Sigmoid colon (tissue), 4 donors: ENCODE results near the gene DLG1.

ENCODE experiments used
- POLR2A ChIP-seq, 2 donors: fragments of 450-650 bp; IDR thresholded peaks; one replicate each; pipeline ENCODE4 v1.6.1; 2016; ENCODE audit warnings: antibody characterized with exemption in 2 of 2, mild to moderate bottlenecking in 2 of 2, moderate library complexity in 2 of 2
- POLR2AphosphoS5 ChIP-seq, 4 donors: sonication (generic); formaldehyde crosslinking; IDR thresholded peaks; one replicate each; pipeline ENCODE4 v1.6.1; 2017; ENCODE audit warnings: antibody characterized with exemption in 4 of 4
- TF ChIP-seq, protein P1 (sequence below), 4 experiments: fragments of 450-650 bp in 3 of 4; fragments of 200-600 bp in 1 of 4; IDR thresholded peaks; one replicate each; pipeline ENCODE4 v1.5.1; 2016 to 2019; ENCODE audit warnings: antibody characterized with exemption in 4 of 4, mild to moderate bottlenecking in 3 of 4, moderate library complexity in 2 of 4

DNA sequence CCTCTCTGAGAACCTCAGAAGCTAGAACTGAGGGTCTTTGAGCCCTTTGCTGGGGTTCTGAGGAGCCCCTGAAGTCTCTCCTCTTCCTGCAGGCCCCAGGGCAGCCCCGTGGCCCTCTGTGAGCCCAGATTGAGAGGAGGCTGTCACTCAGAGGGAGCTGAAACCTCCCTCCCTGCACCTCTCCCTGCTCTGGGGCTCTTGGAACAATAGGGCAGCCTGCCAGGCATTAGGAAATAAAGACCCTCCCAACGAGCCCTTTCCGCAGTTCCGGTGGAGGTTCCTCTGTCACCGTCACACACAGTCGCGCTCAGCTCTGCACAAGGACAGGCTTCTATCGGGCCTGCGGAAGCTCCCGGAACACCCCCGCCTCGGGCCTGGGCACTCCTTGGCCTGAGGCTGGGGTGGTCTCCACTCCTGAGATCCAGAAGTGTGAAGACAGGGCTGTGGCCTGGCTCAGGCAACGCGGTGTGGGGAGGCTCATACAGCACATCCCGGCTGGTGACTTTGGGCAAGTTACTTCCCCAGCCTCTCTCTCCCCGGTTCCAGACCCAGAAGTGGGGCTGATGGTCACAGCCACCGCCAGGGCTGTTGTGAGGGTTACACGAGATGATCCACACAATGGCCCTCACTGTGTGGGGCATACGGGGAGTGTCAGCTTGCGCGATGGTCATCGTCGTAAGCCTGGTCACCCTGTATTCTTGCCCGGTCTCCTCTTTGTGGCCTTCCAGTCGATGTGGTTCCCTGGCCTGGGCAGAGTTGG is 286.5 kb downstream of the DLG1 start:
- TF ChIP-seq, protein P1, sequence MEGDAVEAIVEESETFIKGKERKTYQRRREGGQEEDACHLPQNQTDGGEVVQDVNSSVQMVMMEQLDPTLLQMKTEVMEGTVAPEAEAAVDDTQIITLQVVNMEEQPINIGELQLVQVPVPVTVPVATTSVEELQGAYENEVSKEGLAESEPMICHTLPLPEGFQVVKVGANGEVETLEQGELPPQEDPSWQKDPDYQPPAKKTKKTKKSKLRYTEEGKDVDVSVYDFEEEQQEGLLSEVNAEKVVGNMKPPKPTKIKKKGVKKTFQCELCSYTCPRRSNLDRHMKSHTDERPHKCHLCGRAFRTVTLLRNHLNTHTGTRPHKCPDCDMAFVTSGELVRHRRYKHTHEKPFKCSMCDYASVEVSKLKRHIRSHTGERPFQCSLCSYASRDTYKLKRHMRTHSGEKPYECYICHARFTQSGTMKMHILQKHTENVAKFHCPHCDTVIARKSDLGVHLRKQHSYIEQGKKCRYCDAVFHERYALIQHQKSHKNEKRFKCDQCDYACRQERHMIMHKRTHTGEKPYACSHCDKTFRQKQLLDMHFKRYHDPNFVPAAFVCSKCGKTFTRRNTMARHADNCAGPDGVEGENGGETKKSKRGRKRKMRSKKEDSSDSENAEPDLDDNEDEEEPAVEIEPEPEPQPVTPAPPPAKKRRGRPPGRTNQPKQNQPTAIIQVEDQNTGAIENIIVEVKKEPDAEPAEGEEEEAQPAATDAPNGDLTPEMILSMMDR (IDR thresholded peaks at IDR 0.05): no peak
- TF ChIP-seq POLR2A (IDR thresholded peaks at IDR 0.05) (no peak), POLR2AphosphoS5 (IDR thresholded peaks at IDR 0.05) (no peak)
